HEK293 (cell line): ENCODE data around the gene SPRY1.

Source experiments
- CTCF ChIA-PET: fragments of 350-600 bp; formaldehyde crosslinking; extraction: SDS; loops from one replicate; lab custom pipeline; 2021; ENCODE audit warnings: antibody characterized with exemption; lab: Yijun Ruan, JAX
- POLR2A ChIA-PET: fragments of 300-600 bp; formaldehyde crosslinking; extraction: SDS; loops from one replicate; lab custom pipeline; 2020; ENCODE audit warnings: antibody characterized with exemption, inconsistent platforms; lab: Yijun Ruan, JAX
- H3K27ac ChIP-seq: fragments of 200-500 bp; sonication (Bioruptor generic); 2 replicates; pipeline ENCODE4 v1.5.1; 2014; ENCODE audit warnings: low read depth, low read length, control low read depth, inconsistent platforms; ENCODE audit errors: extremely low read depth
- H3K36me3 ChIP-seq, 2 experiments: fragments of 200-500 bp in 1 of 2; sonication (Bioruptor generic) in 1 of 2; 1 replicate in 1 of 2; 2 replicates in 1 of 2; pipeline ENCODE4 v1.5.1; 2014 to 2017; ENCODE audit warnings: inconsistent platforms in 2 of 2, low read length in 2 of 2; ENCODE audit not compliant: control insufficient read depth in 2 of 2, insufficient read depth in 1 of 2
- H3K4me1 ChIP-seq: fragments of 200-500 bp; sonication (Bioruptor generic); 2 replicates; pipeline ENCODE4 v1.5.1; 2014; ENCODE audit warnings: mild to moderate bottlenecking, low read length, inconsistent platforms; ENCODE audit not compliant: control insufficient read depth, insufficient read depth
- H3K4me3 ChIP-seq: 2 replicates; pipeline ENCODE4 v1.5.1; 2011; ENCODE audit warnings: low read depth, mild to moderate bottlenecking, control low read depth, low read length, moderate library complexity
- H3K9me3 ChIP-seq: fragments of 200-500 bp; sonication (Bioruptor generic); 2 replicates; pipeline ENCODE4 v1.5.1; 2014; ENCODE audit warnings: low read depth, low read length, inconsistent platforms; ENCODE audit not compliant: control insufficient read depth, insufficient read depth
- ELK4 ChIP-seq: IDR thresholded peaks from 2 replicates; pipeline ENCODE4 v1.6.1; 2011; ENCODE audit warnings: mild to moderate bottlenecking, low read depth, low read length, borderline replicate concordance
- HOXC10 ChIP-seq: sonication (generic); formaldehyde crosslinking; IDR thresholded peaks from 2 replicates; pipeline ENCODE4 v1.8.1; 2023; ENCODE audit warnings: mild to moderate bottlenecking, missing genetic modification reagents
- KLF9 ChIP-seq: fragments of 450-650 bp; formaldehyde crosslinking; IDR thresholded peaks from 2 replicates; pipeline ENCODE4 v1.5.1; 2016; ENCODE audit warnings: missing biosample characterization, missing genetic modification characterization, low read depth
- OSR2 ChIP-seq: fragments of 450-650 bp; formaldehyde crosslinking; IDR thresholded peaks from 2 replicates; pipeline ENCODE4 v1.5.1; 2016; ENCODE audit warnings: missing biosample characterization, missing genetic modification characterization
- PRDM1 ChIP-seq: fragments of 450-650 bp; formaldehyde crosslinking; IDR thresholded peaks from 2 replicates; pipeline ENCODE4; 2016; ENCODE audit warnings: missing biosample characterization, missing genetic modification characterization
- PRDM6 ChIP-seq: fragments of 450-650 bp; formaldehyde crosslinking; IDR thresholded peaks from 2 replicates; pipeline ENCODE4 v1.5.1; 2017; ENCODE audit warnings: missing biosample characterization, missing genetic modification characterization
- SCRT1 ChIP-seq: fragments of 450-650 bp; formaldehyde crosslinking; IDR thresholded peaks from 2 replicates; pipeline ENCODE4 v1.5.1; 2016; ENCODE audit warnings: missing biosample characterization, missing genetic modification characterization, borderline replicate concordance
- SP2 ChIP-seq: fragments of 450-650 bp; formaldehyde crosslinking; IDR thresholded peaks from 2 replicates; pipeline ENCODE4 v1.5.1; 2016; ENCODE audit warnings: missing biosample characterization, missing genetic modification characterization
- YY1 ChIP-seq: fragments of 450-650 bp; formaldehyde crosslinking; IDR thresholded peaks from 2 replicates; pipeline ENCODE4 v1.5.1; 2018; ENCODE audit warnings: missing biosample characterization, missing genetic modification characterization
- ZBTB17 ChIP-seq: fragments of 450-650 bp; formaldehyde crosslinking; IDR thresholded peaks from 2 replicates; pipeline ENCODE4 v1.5.1; 2016; ENCODE audit warnings: missing biosample characterization, missing genetic modification characterization
- ZBTB20 ChIP-seq: fragments of 450-650 bp; formaldehyde crosslinking; IDR thresholded peaks from 2 replicates; pipeline ENCODE4 v1.5.1; 2016; ENCODE audit warnings: missing biosample characterization, missing genetic modification characterization
- ZFP69B ChIP-seq: fragments of 450-650 bp; formaldehyde crosslinking; IDR thresholded peaks from 2 replicates; pipeline ENCODE4 v1.5.1; 2016; ENCODE audit warnings: missing biosample characterization, missing genetic modification characterization
- ZNF341 ChIP-seq: fragments of 450-650 bp; formaldehyde crosslinking; IDR thresholded peaks from 2 replicates; pipeline ENCODE4; 2016; ENCODE audit warnings: low read depth, missing biosample characterization, missing genetic modification characterization
- ZNF394 ChIP-seq: fragments of 450-650 bp; formaldehyde crosslinking; IDR thresholded peaks from 2 replicates; pipeline ENCODE4 v1.5.1; 2016; ENCODE audit warnings: missing biosample characterization, missing genetic modification characterization, mild to moderate bottlenecking, moderate library complexity, borderline replicate concordance
- ZNF530 ChIP-seq: fragments of 450-650 bp; formaldehyde crosslinking; IDR thresholded peaks from 2 replicates; pipeline ENCODE4 v1.5.1; 2016; ENCODE audit warnings: low read depth, missing biosample characterization, missing genetic modification characterization
- ZNF621 ChIP-seq: fragments of 450-650 bp; formaldehyde crosslinking; IDR thresholded peaks from 2 replicates; pipeline ENCODE4 v1.5.1; 2017; ENCODE audit warnings: missing biosample characterization, missing genetic modification characterization
- ZNF626 ChIP-seq: fragments of 450-650 bp; sonication (Bioruptor Pico); formaldehyde crosslinking; IDR thresholded peaks from 2 replicates; pipeline ENCODE4 v1.5.1; 2018; ENCODE audit warnings: missing biosample characterization, missing genetic modification characterization, inconsistent platforms
- ZNF629 ChIP-seq: fragments of 450-650 bp; formaldehyde crosslinking; IDR thresholded peaks from 2 replicates; pipeline ENCODE4 v1.5.1; 2017; ENCODE audit warnings: missing biosample characterization, missing genetic modification characterization
- ZNF791 ChIP-seq: fragments of 450-650 bp; formaldehyde crosslinking; IDR thresholded peaks from 2 replicates; pipeline ENCODE4 v1.5.1; 2016; ENCODE audit warnings: missing biosample characterization, missing genetic modification characterization
- ZNF792 ChIP-seq: fragments of 450-650 bp; formaldehyde crosslinking; IDR thresholded peaks from 2 replicates; pipeline ENCODE4 v1.5.1; 2016; ENCODE audit warnings: missing biosample characterization, missing genetic modification characterization
- TF ChIP-seq, protein P1 (sequence below): fragments of 450-650 bp; formaldehyde crosslinking; IDR thresholded peaks from 2 replicates; pipeline ENCODE4 v1.5.1; 2016; ENCODE audit warnings: missing biosample characterization, missing genetic modification characterization
- TF ChIP-seq, protein P2 (sequence below): fragments of 450-650 bp; formaldehyde crosslinking; IDR thresholded peaks from 2 replicates; pipeline ENCODE4 v1.5.0; 2017; ENCODE audit warnings: missing biosample characterization, missing genetic modification characterization, borderline replicate concordance
- TF ChIP-seq, protein P3 (sequence below): fragments of 450-650 bp; formaldehyde crosslinking; IDR thresholded peaks from 2 replicates; pipeline ENCODE4 v1.5.1; 2016; ENCODE audit warnings: missing biosample characterization, missing genetic modification characterization

Gene SPRY1

GRCh38 chr4:123421937-123422781, 25.6 kb downstream of the SPRY1 start:
- no peaks in the 10 kb centered on the region for H3K36me3 ChIP-seq
- POLR2A ChIA-PET, result no interaction called here
- peaks cover 9% of the 10 kb centered on the region for H3K4me1 ChIP-seq
- TF ChIP-seq PRDM6 (tag by site-specific recombination) (0 out of 2 replicates have a peak, but pooled peaks have one; percentile 14), ZNF629 (tag by site-specific recombination) (0 out of 2 replicates have a peak, but pooled peaks have one; percentile 14), ELK4 (no peak), ZBTB17 (tag by site-specific recombination) (peak; percentile 77; the same call in 1 of the 2 replicates), ZNF394 (tag by site-specific recombination) (no peak), OSR2 (tag by site-specific recombination) (0 out of 2 replicates have a peak, but pooled peaks have one; percentile 3), PRDM1 (tag by site-specific recombination) (peak; percentile 41; the same call in 1 of the 2 replicates)
- TF ChIP-seq, protein P1, sequence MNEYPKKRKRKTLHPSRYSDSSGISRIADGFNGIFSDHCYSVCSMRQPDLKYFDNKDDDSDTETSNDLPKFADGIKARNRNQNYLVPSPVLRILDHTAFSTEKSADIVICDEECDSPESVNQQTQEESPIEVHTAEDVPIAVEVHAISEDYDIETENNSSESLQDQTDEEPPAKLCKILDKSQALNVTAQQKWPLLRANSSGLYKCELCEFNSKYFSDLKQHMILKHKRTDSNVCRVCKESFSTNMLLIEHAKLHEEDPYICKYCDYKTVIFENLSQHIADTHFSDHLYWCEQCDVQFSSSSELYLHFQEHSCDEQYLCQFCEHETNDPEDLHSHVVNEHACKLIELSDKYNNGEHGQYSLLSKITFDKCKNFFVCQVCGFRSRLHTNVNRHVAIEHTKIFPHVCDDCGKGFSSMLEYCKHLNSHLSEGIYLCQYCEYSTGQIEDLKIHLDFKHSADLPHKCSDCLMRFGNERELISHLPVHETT (tag by site-specific recombination), result 0 out of 2 replicates have a peak, but pooled peaks have one; percentile 3
- CTCF ChIA-PET, result no interaction called here
- H3K4me3 ChIP-seq, result no peak overlapping the region
- H3K9me3 ChIP-seq, result no peaks in the 10 kb centered on the region
- H3K27ac ChIP-seq, result no peak overlapping the region

- Histone ChIP-seq H3K27ac (no peak overlapping the region), H3K36me3 (no peaks in the 10 kb centered on the region), H3K9me3 (no peaks in the 10 kb centered on the region)
- no peak for TF ChIP-seq KLF9 (tag by site-specific recombination)
- no peak for TF ChIP-seq ZFP69B (tag by site-specific recombination)
- TF ChIP-seq ZNF621 (tag by site-specific recombination), result no peak
- TF ChIP-seq HOXC10 (CRISPR knock-in tag), result no peak
- no peak for TF ChIP-seq SP2 (tag by site-specific recombination)
- no peak for TF ChIP-seq ZNF792 (tag by site-specific recombination)
- no peak for TF ChIP-seq ZNF341 (tag by site-specific recombination)
- TF ChIP-seq, protein P2, sequence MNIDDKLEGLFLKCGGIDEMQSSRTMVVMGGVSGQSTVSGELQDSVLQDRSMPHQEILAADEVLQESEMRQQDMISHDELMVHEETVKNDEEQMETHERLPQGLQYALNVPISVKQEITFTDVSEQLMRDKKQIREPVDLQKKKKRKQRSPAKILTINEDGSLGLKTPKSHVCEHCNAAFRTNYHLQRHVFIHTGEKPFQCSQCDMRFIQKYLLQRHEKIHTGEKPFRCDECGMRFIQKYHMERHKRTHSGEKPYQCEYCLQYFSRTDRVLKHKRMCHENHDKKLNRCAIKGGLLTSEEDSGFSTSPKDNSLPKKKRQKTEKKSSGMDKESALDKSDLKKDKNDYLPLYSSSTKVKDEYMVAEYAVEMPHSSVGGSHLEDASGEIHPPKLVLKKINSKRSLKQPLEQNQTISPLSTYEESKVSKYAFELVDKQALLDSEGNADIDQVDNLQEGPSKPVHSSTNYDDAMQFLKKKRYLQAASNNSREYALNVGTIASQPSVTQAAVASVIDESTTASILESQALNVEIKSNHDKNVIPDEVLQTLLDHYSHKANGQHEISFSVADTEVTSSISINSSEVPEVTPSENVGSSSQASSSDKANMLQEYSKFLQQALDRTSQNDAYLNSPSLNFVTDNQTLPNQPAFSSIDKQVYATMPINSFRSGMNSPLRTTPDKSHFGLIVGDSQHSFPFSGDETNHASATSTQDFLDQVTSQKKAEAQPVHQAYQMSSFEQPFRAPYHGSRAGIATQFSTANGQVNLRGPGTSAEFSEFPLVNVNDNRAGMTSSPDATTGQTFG (tag by site-specific recombination), result no peak
- no peak for TF ChIP-seq ZBTB20 (tag by site-specific recombination)
- TF ChIP-seq SCRT1 (tag by site-specific recombination), result no peak
- no peak for TF ChIP-seq ZNF626 (tag by site-specific recombination)
- TF ChIP-seq, protein P3, sequence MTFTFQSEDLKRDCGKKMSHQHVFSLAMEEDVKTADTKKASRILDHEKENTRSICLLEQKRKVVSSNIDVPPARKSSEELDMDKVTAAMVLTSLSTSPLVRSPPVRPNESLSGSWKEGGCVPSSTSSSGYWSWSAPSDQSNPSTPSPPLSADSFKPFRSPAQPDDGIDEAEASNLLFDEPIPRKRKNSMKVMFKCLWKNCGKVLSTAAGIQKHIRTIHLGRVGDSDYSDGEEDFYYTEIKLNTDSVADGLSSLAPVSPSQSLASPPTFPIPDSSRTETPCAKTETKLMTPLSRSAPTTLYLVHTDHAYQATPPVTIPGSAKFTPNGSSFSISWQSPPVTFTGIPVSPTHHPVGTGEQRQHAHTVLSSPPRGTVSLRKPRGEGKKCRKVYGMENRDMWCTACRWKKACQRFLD (tag by site-specific recombination), result no peak
- no peak for TF ChIP-seq YY1
- no peak for TF ChIP-seq ZNF530
- no peak for TF ChIP-seq ZNF791
- TF ChIP-seq, all 188 proteins: peak for 0
- peaks cover 5% of the 10 kb centered on the region; the same call in 1 of the 2 replicates for H3K4me1 ChIP-seq
- ChIA-PET CTCF (no interaction called here), POLR2A (no interaction called here)
- no peak overlapping the region for H3K4me3 ChIP-seq
Measured at GRCh38 chr4:123423819-123424218, 27.2 kb downstream of the SPRY1 start.
